Endothelial cell of umbilical vein (primary cell): Measurements from ENCODE around the gene GDPD4. TPM values are rescaled to one million over a fixed set of nuclear protein-coding genes. Genes with fewer than 3 reads are reported as not detected.

Experiments
- BruUV-seq: library from RNA; stranded (reverse); fragments of 400-500 nt; replicated peaks from 2 replicates; lab custom pipeline; 2021; lab: Mats Ljungman, UMichigan
- CTCF ChIA-PET: fragments of 300-600, 350-600 bp; sonication (Branson Sonifier 250); formaldehyde crosslinking; loops from one replicate; lab custom pipeline; 2021; ENCODE audit warnings: antibody characterized with exemption, inconsistent platforms; lab: Charles Lee
- POLR2A ChIA-PET: fragments of 300-600, 350-600 bp; sonication (Branson Sonifier 250); formaldehyde crosslinking; loops from one replicate; lab custom pipeline; 2021; ENCODE audit warnings: antibody characterized with exemption, inconsistent platforms; lab: Charles Lee
- DNase-seq: peaks from one replicate; pipeline ENCODE4 v3.0.0-alpha.2; 2011; ENCODE audit warnings: low read depth, low spot score
- FAIRE-seq: peaks from 2 replicates; lab custom pipeline; 2011; peaks lifted over from hg19 to GRCh38; lab: Jason Lieb, UNC
- H2AFZ ChIP-seq: 2 replicates; pipeline ENCODE4 v1.6.0; 2012; ENCODE audit warnings: low read depth, low read length, control low read depth, inconsistent platforms
- H3K27ac ChIP-seq: 2 replicates; pipeline ENCODE4 v1.5.1; 2011; ENCODE audit warnings: low read depth, mild to moderate bottlenecking, control low read depth, low read length, moderate library complexity; ENCODE audit not compliant: insufficient read depth
- H3K27me3 ChIP-seq, 2 experiments: 2 replicates each; pipeline versions ENCODE4 v1.6.0 to v1.6.1; 2011; ENCODE audit warnings: low read length in 2 of 2, mixed read lengths in 1 of 2; ENCODE audit not compliant: control insufficient read depth in 2 of 2, insufficient read depth in 2 of 2
- H3K36me3 ChIP-seq, 2 experiments: 2 replicates in 1 of 2; 3 replicates in 1 of 2; pipeline ENCODE4 v1.5.1; 2011; ENCODE audit warnings: low read length in 2 of 2, mild to moderate bottlenecking in 1 of 2, moderate library complexity in 1 of 2; ENCODE audit not compliant: control insufficient read depth in 2 of 2, insufficient read depth in 2 of 2; ENCODE audit errors: extremely low read depth in 1 of 2
- H3K4me1 ChIP-seq: 3 replicates; pipeline ENCODE4 v1.5.1; 2011; ENCODE audit warnings: mild to moderate bottlenecking, low read length; ENCODE audit not compliant: control insufficient read depth, insufficient read depth; ENCODE audit errors: extremely low read depth
- H3K4me2 ChIP-seq: 2 replicates; pipeline ENCODE4 v1.6.1; 2011; ENCODE audit warnings: low read length, control low read depth, mixed read lengths; ENCODE audit not compliant: insufficient read depth
- H3K4me3 ChIP-seq, 3 experiments: fragments of 200-600 bp in 1 of 3; sonication (generic), shearing (Covaris generic) in 1 of 3; replicated peaks in 1 of 3; 2 replicates each; pipeline ENCODE4 v1.5.1; 2011 to 2016; ENCODE audit warnings: control low read depth in 3 of 3, low read length in 3 of 3, mild to moderate bottlenecking in 2 of 3, inconsistent platforms in 1 of 3, low read depth in 1 of 3, moderate library complexity in 1 of 3; ENCODE audit not compliant: insufficient read depth in 1 of 3
- H3K79me2 ChIP-seq: 2 replicates; pipeline ENCODE4 v1.6.0; 2012; ENCODE audit warnings: low read length, inconsistent platforms; ENCODE audit not compliant: control insufficient read depth, insufficient read depth
- H3K9ac ChIP-seq: replicated peaks from 2 replicates; pipeline ENCODE3; 2011; ENCODE audit warnings: low read length, control low read depth; ENCODE audit not compliant: insufficient read depth; ENCODE audit errors: extremely low read depth
- H3K9me1 ChIP-seq: replicated peaks from 3 replicates; pipeline ENCODE4 v1.6.0; 2011; ENCODE audit warnings: mild to moderate bottlenecking, low read length; ENCODE audit not compliant: control insufficient read depth, insufficient read depth; ENCODE audit errors: extremely low read depth
- H3K9me3 ChIP-seq: replicated peaks from 2 replicates; pipeline ENCODE4 v1.5.1; 2012; ENCODE audit warnings: low read length, inconsistent platforms; ENCODE audit not compliant: control insufficient read depth, insufficient read depth
- H4K20me1 ChIP-seq: replicated peaks from 2 replicates; pipeline ENCODE3; 2011; ENCODE audit warnings: mild to moderate bottlenecking, low read length; ENCODE audit not compliant: control insufficient read depth, insufficient read depth; ENCODE audit errors: extremely low read depth
- EZH2 ChIP-seq: IDR thresholded peaks from 2 replicates; pipeline ENCODE4 v1.6.1; 2012; ENCODE audit warnings: borderline replicate concordance, low read depth, mild to moderate bottlenecking, moderate library complexity, low read length, inconsistent platforms; ENCODE audit not compliant: severe bottlenecking
- FOS ChIP-seq: IDR thresholded peaks from 2 replicates; pipeline ENCODE4 v1.6.1; 2011; ENCODE audit warnings: mild to moderate bottlenecking, low read length, moderate library complexity, borderline replicate concordance; ENCODE audit not compliant: insufficient read depth
- GATA2 ChIP-seq: IDR thresholded peaks from 2 replicates; pipeline ENCODE4 v1.7.0; 2011; ENCODE audit warnings: low read depth, mild to moderate bottlenecking, moderate library complexity, mixed read lengths, low read length; ENCODE audit not compliant: insufficient read length, insufficient read depth
- JUN ChIP-seq: IDR thresholded peaks from 2 replicates; pipeline ENCODE4 v1.6.1; 2011; ENCODE audit warnings: borderline replicate concordance, low read depth; ENCODE audit not compliant: insufficient read length, insufficient read depth
- MYC ChIP-seq: IDR thresholded peaks from one replicate; pipeline ENCODE4 v1.6.1; 2011; ENCODE audit warnings: mild to moderate bottlenecking, low read depth, low read length
- POLR2A ChIP-seq: IDR thresholded peaks from 2 replicates; pipeline ENCODE4 v1.6.1; 2012; ENCODE audit warnings: low read depth, mild to moderate bottlenecking, control low read depth, low read length
- POLR2AphosphoS5 ChIP-seq: IDR thresholded peaks from 2 replicates; pipeline ENCODE4 v1.6.1; 2012; ENCODE audit warnings: low read depth, mild to moderate bottlenecking, control low read depth, low read length, moderate library complexity; ENCODE audit not compliant: insufficient read depth
- dilution Hi-C: fragments of 300-500 bp; cut with MboI; formaldehyde crosslinking; loops from one replicate; pipeline ENCODE4 v1.15.0; 2019; ENCODE audit warnings: low sequenced_read_pairs; ENCODE audit not compliant: extremely low pct_ligation_motif_present
- intact Hi-C: fragments of 100-400 bp; cut with micrococcal nuclease; formaldehyde crosslinking; loops from one replicate; pipeline ENCODE4 v1.10.0; 2022
- polyA plus RNA-seq, 4 experiments: library from polyadenylated mRNA; depleted of rRNA in 3 of 4; stranded (reverse) in 3 of 4; unstranded in 1 of 4; fragments of >200 nt; gene quantifications; 2 replicates each; pipeline versions ENCODE4 v1.2.1 to v1.2.3, GENCODE V29; 2011 to 2012; ENCODE audit warnings: missing spikeins in 1 of 4
- total RNA-seq: library from RNA; stranded (reverse); gene quantifications from 2 replicates; pipeline ENCODE4 v1.2.3, GENCODE V29; 2021
- TF ChIP-seq, protein P1 (sequence below), 2 donors: IDR thresholded peaks; 1 replicate in 1 of 2; 2 replicates in 1 of 2; pipeline ENCODE4 v1.5.1; 2011; ENCODE audit warnings: low read length in 2 of 2, mild to moderate bottlenecking in 2 of 2, moderate library complexity in 2 of 2, control low read depth in 1 of 2, inconsistent platforms in 1 of 2, low read depth in 1 of 2; ENCODE audit not compliant: insufficient read depth in 1 of 2; ENCODE audit errors: extremely low read depth in 1 of 2
- TF ChIP-seq, protein P2 (sequence below): IDR thresholded peaks from 2 replicates; pipeline ENCODE4 v1.6.1; 2011; ENCODE audit not compliant: insufficient read depth, insufficient read length

Gene GDPD4
- total and polyA plus RNA-seq, 2 donors (not counting 3 experiments of a cell fraction or from before 2014, with no cell fraction given) = not detected

DNA sequence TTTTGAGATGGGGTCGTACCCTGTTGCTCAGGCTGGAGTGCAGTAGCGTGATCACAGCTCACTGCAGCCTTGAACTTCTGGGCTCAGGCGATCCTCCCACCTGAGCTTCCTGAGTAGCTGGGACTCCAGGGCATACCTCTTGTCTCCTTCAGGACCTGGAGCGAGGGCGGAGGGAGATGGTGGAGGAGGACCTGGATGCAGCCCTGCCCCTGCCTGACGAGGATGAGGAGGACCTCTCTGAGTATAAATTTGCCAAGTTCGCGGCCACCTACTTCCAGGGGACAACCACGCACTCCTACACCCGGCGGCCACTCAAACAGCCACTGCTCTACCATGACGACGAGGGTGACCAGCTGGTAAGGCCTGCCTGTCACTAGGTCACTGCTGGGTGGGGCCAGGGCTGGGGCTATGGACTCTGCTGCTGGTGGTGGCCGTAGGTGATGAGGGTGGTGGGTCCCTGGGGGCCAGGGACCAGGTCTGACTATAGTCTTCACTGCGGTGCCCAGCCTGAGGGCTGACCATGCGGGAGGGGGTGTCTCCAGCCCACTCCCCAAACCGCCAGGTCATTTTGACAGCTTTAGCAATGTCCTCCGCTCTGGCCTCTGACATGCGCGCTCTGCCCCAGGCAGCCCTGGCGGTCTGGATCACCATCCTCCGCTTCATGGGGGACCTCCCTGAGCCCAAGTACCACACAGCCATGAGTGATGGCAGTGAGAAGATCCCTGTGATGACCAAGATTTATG is 119.5 kb downstream of the GDPD4 start:
- CTCF ChIA-PET = interaction anchor here (1.2 to 2.8 kb wide), 4 partner anchors 13 to 366 kb away, joined by 3 to 22 read pairs (median 6); partner anchors contain the start of gene MYO7A
- H3K9me3 ChIP-seq = no peaks in the 10 kb centered on the region
- BruUV-seq = no TSS peak
- POLR2A ChIA-PET = no interaction called here
- TF ChIP-seq POLR2AphosphoS5 (no peak), EZH2 (no peak), JUN (no peak), GATA2 (no peak), POLR2A (no peak), MYC (no peak), FOS (no peak)
- TF ChIP-seq, protein P1, sequence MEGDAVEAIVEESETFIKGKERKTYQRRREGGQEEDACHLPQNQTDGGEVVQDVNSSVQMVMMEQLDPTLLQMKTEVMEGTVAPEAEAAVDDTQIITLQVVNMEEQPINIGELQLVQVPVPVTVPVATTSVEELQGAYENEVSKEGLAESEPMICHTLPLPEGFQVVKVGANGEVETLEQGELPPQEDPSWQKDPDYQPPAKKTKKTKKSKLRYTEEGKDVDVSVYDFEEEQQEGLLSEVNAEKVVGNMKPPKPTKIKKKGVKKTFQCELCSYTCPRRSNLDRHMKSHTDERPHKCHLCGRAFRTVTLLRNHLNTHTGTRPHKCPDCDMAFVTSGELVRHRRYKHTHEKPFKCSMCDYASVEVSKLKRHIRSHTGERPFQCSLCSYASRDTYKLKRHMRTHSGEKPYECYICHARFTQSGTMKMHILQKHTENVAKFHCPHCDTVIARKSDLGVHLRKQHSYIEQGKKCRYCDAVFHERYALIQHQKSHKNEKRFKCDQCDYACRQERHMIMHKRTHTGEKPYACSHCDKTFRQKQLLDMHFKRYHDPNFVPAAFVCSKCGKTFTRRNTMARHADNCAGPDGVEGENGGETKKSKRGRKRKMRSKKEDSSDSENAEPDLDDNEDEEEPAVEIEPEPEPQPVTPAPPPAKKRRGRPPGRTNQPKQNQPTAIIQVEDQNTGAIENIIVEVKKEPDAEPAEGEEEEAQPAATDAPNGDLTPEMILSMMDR (IDR thresholded peaks at IDR 0.05; ENCODE audit: extremely low read depth in 1 of 2, insufficient read depth in 1 of 2, low read depth in 1 of 2, low read length in 2 of 2) = no peak
- TF ChIP-seq, protein P2, sequence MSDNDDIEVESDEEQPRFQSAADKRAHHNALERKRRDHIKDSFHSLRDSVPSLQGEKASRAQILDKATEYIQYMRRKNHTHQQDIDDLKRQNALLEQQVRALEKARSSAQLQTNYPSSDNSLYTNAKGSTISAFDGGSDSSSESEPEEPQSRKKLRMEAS = no peak
- H2AFZ ChIP-seq = no peak overlapping the region
- no peak overlapping the region for H3K27ac ChIP-seq
- no peaks in the 10 kb centered on the region for H4K20me1 ChIP-seq
- H3K4me2 ChIP-seq = no peak overlapping the region
- H3K9ac ChIP-seq = no peak overlapping the region
- no peaks in the 10 kb centered on the region for H3K79me2 ChIP-seq
- no peaks in the 10 kb centered on the region for H3K4me1 ChIP-seq
- no peaks in the 10 kb centered on the region for H3K27me3 ChIP-seq
- dilution Hi-C loops = no loop called here
- H3K9me1 ChIP-seq = no peaks in the 10 kb centered on the region
- intact Hi-C loops = no loop called here
- H3K36me3 ChIP-seq = no peaks in the 10 kb centered on the region
- FAIRE-seq (no peak), DNase-seq (no peak)
- no peak overlapping the region for H3K4me3 ChIP-seq
